Measurements from ENCODE around the gene ADGRF4.

The ADGRF4 gene

GRCh38 chr6:47681201-47681990 is 17.0 kb upstream of the ADGRF4 start:
- no peak for DNase-seq

- peak in 1 of 2 experiments; percentile 4 for DNase-seq
Observed at GRCh38 chr6:47686411-47686810, 12.0 kb upstream of the ADGRF4 start.

GRCh38 chr6:47687432-47687831 is 10.9 kb upstream of the ADGRF4 start:
- DNase-seq: no peak

- DNase-seq: peak in 1 of 2 experiments; percentile 5
Observed at GRCh38 chr6:47690214-47690613, 8.2 kb upstream of the ADGRF4 start.

- DNase-seq: peak; percentile 89 to 91
Observed at GRCh38 chr6:47690791-47691190, 7.6 kb upstream of the ADGRF4 start.

- no peak for DNase-seq
Observed at GRCh38 chr6:47697925-47698324, 455 bp upstream of the ADGRF4 start.

- peak in 1 of 2 experiments; percentile 7 for DNase-seq
Observed at GRCh38 chr6:47700053-47700452, 1.7 kb downstream of the ADGRF4 start.

- DNase-seq: no peak
Observed at GRCh38 chr6:47700596-47700995, 2.2 kb downstream of the ADGRF4 start.

- DNase-seq: no peak
Observed at GRCh38 chr6:47701363-47701762, 3.0 kb downstream of the ADGRF4 start.

- no peak for DNase-seq
Observed at GRCh38 chr6:47709160-47709559, 10.8 kb downstream of the ADGRF4 start.

- DNase-seq: no peak
Observed at GRCh38 chr6:47710295-47710694, 11.9 kb downstream of the ADGRF4 start.

- DNase-seq: no peak
Observed at GRCh38 chr6:47713200-47713599, 14.8 kb downstream of the ADGRF4 start.

- no peak for DNase-seq
Observed at GRCh38 chr6:47714802-47715201, 16.4 kb downstream of the ADGRF4 start.

- no peak for DNase-seq
Observed at GRCh38 chr6:47715782-47716181, 17.4 kb downstream of the ADGRF4 start.

- no peak for DNase-seq
Observed at GRCh38 chr6:47716207-47716606, 17.8 kb downstream of the ADGRF4 start.

- no peak for DNase-seq
Observed at GRCh38 chr6:47718571-47718970, 20.2 kb downstream of the ADGRF4 start.

GRCh38 chr6:47721189-47721588 is 22.8 kb downstream of the ADGRF4 start:
- DNase-seq: no peak

GRCh38 chr6:47722194-47722593 is 23.8 kb downstream of the ADGRF4 start:
- no peak for DNase-seq

- DNase-seq: no peak
Observed at GRCh38 chr6:47724300-47724699, 25.9 kb downstream of the ADGRF4 start.

GRCh38 chr6:47727391-47727790 is 29.0 kb downstream of the ADGRF4 start:
- DNase-seq: peak in 1 of 2 experiments; percentile 4

- DNase-seq: no peak
Observed at GRCh38 chr6:47729019-47729418, 30.6 kb downstream of the ADGRF4 start.

GRCh38 chr6:47729457-47729856 is 31.1 kb downstream of the ADGRF4 start:
- DNase-seq: no peak

GRCh38 chr6:47733879-47734558 is 35.6 kb downstream of the ADGRF4 start:
- peak in 1 of 2 experiments; percentile 35 for DNase-seq

GRCh38 chr6:47734831-47735481 is 36.6 kb downstream of the ADGRF4 start:
- DNase-seq: no peak

Data from NCI-H524 (cell line).